Lung (tissue), 12 donors: ENCODE data around the gene CDKN2B-AS1. TPM values are rescaled to one million over a fixed set of nuclear protein-coding genes. Genes with fewer than 3 reads are reported as not detected.

Source experiments
- ATAC-seq: fragments of 200-7000 bp; cut with Tn5 transposase; one replicate; pipeline ENCODE4 v1.9.1; 2020; ENCODE audit warnings: moderate number of reproducible peaks; ENCODE audit not compliant: insufficient read depth, low FRiP score
- DNase-seq, 3 donors: peaks; one replicate each; pipeline ENCODE4 v3.0.0-alpha.2; 2013 to 2017
- H3K27ac ChIP-seq, 2 donors: one replicate each; pipeline ENCODE4 v1.5.1; 2013; ENCODE audit warnings: mild to moderate bottlenecking in 2 of 2, moderate library complexity in 2 of 2, control low read depth in 1 of 2, inconsistent platforms in 1 of 2, low read depth in 1 of 2, low read length in 1 of 2
- H3K27me3 ChIP-seq, 3 donors: one replicate each; pipeline ENCODE4 v1.5.1; 2013; ENCODE audit warnings: low read length in 2 of 3; ENCODE audit not compliant: control insufficient read depth in 3 of 3, insufficient read depth in 3 of 3
- H3K36me3 ChIP-seq, 4 donors: one replicate each; pipeline ENCODE4 v1.5.1; 2013; ENCODE audit warnings: low read length in 4 of 4, mild to moderate bottlenecking in 1 of 4, moderate library complexity in 1 of 4; ENCODE audit not compliant: control insufficient read depth in 4 of 4, insufficient read depth in 4 of 4
- H3K4me1 ChIP-seq, 5 donors: one replicate each; pipeline ENCODE4 v1.5.1; 2013; ENCODE audit warnings: low read length in 5 of 5, mild to moderate bottlenecking in 2 of 5, moderate library complexity in 1 of 5; ENCODE audit not compliant: control insufficient read depth in 5 of 5, insufficient read depth in 5 of 5
- H3K4me3 ChIP-seq: one replicate; pipeline ENCODE4 v1.5.1; 2013; ENCODE audit warnings: mild to moderate bottlenecking, control low read depth, moderate library complexity
- H3K9ac ChIP-seq, 2 donors: one replicate each; pipeline ENCODE4 v1.5.1; 2013; ENCODE audit warnings: low read length in 2 of 2, control low read depth in 1 of 2; ENCODE audit not compliant: insufficient read depth in 1 of 2
- H3K9me3 ChIP-seq, 4 donors: one replicate each; pipeline ENCODE4 v1.5.1; 2013; ENCODE audit warnings: low read length in 3 of 4, mild to moderate bottlenecking in 1 of 4, moderate library complexity in 1 of 4; ENCODE audit not compliant: control insufficient read depth in 4 of 4, insufficient read depth in 3 of 4
- WGBS, 2 donors: extraction: QIAGEN DNeasy Blood & Tissue Kit; methylation state at CpG; one replicate each; pipeline ENCODE4 v1.1.7; 2013; 5-methylcytosine and 5-hydroxymethylcytosine counted together
- polyA plus RNA-seq, 2 donors: library from polyadenylated mRNA; stranded (reverse); fragments of 200-250 nt; gene quantifications; one replicate each; pipeline ENCODE4 v1.2.1, GENCODE V29; 2013
- total RNA-seq, 2 donors: library from RNA; depleted of rRNA in 1 of 2; stranded (reverse); fragments of >200 nt in 1 of 2; gene quantifications; one replicate each; pipeline ENCODE4 v1.2.1, GENCODE V29; 2014 to 2021
- TF ChIP-seq, protein P1 (sequence below): IDR thresholded peaks from 2 replicates; pipeline ENCODE4 v1.5.1; 2012; ENCODE audit warnings: mild to moderate bottlenecking; ENCODE audit errors: control extremely low read depth, extremely low read depth
- donor health status: control.
- donor health status: control.
- donor health status: Bipolar disorder and iron deficiency.
- donor health status: healthy.
- donor health status: DM: yes; HTN: yes; CAD: no.

CDKN2B-AS1 gene
- total and polyA plus RNA-seq, 4 donors: 0.32 to 1.2 (median 0.59) TPM

DNA sequence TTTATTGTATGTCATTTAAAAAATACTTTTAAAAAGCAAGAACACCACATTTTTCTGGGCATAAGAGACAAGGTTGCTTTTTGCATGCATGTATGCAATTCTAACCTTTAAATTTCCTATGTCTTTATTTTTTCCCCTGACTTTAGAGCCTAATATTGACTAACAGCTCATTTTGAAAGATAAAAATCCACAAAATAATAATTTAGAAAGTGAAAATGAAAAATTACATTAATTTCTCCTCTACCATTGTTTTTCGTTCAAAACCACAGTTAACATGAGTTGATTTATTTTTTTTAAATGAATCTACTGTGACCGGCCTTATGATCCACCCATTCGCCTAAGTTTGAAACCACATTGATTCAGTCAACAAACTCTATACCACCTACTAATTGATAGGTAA is 152.0 kb downstream of the CDKN2B-AS1 start:
- WGBS, 2 donors: 88 to 92% methylated on average over 3 of the region's 3 CpGs
- no peaks in the 10 kb centered on the region for H3K4me1 ChIP-seq
- H3K36me3 ChIP-seq: no peaks in the 10 kb centered on the region
- no peak overlapping the region for H3K9ac ChIP-seq
- no peaks in the 10 kb centered on the region for H3K27me3 ChIP-seq
- TF ChIP-seq, protein P1, sequence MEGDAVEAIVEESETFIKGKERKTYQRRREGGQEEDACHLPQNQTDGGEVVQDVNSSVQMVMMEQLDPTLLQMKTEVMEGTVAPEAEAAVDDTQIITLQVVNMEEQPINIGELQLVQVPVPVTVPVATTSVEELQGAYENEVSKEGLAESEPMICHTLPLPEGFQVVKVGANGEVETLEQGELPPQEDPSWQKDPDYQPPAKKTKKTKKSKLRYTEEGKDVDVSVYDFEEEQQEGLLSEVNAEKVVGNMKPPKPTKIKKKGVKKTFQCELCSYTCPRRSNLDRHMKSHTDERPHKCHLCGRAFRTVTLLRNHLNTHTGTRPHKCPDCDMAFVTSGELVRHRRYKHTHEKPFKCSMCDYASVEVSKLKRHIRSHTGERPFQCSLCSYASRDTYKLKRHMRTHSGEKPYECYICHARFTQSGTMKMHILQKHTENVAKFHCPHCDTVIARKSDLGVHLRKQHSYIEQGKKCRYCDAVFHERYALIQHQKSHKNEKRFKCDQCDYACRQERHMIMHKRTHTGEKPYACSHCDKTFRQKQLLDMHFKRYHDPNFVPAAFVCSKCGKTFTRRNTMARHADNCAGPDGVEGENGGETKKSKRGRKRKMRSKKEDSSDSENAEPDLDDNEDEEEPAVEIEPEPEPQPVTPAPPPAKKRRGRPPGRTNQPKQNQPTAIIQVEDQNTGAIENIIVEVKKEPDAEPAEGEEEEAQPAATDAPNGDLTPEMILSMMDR: no peak
- no peak overlapping the region for H3K27ac ChIP-seq
- DNase-seq (no peak), ATAC-seq (no peak)
- H3K4me3 ChIP-seq: no peak overlapping the region
- H3K9me3 ChIP-seq: no peaks in the 10 kb centered on the region

DNA sequence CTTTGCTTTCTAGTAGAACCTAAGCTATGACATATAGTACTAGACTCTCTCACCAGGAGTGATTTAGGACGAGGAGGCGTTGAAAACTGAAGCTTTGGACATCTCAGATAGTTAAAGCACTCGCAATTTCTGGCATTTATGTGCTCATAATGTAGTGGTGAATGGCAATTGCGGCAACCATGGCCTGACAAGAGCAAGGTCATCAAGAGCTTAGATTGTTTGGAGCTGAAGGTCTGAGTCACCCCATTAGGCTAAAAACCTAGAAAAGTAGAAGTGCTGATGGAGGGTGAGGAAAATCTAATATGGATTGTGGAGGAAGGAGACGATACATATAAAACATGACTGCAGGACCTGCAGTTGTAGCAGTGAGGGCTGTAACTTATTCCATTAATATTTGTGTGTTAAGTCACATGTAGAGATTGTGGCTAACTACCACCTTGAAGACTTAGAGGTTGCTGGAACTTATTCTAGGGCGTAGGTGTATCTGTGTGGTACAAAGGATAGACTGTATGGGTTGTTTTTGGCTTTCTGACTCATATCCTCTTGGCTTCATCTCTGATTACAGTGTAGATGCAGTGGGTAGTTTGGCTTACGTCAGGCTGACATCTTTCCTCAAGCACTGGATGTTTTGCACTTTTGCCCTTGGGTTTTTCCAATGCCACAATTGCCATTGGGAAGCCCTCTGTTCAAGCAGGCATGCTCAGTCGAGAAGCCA is 153.4 kb downstream of the CDKN2B-AS1 start:
- Histone ChIP-seq H3K36me3 (no peaks in the 10 kb centered on the region), H3K4me1 (no peaks in the 10 kb centered on the region), H3K9me3 (no peaks in the 10 kb centered on the region), H3K4me3 (no peak overlapping the region), H3K27me3 (no peaks in the 10 kb centered on the region), H3K27ac (no peak overlapping the region), H3K9ac (no peak overlapping the region)
- WGBS, 2 donors: 81 to 88% methylated on average over 8 of the region's 8 CpGs
- DNase-seq: no peak
- no peak for ATAC-seq
- TF ChIP-seq, protein P1: no peak

DNA sequence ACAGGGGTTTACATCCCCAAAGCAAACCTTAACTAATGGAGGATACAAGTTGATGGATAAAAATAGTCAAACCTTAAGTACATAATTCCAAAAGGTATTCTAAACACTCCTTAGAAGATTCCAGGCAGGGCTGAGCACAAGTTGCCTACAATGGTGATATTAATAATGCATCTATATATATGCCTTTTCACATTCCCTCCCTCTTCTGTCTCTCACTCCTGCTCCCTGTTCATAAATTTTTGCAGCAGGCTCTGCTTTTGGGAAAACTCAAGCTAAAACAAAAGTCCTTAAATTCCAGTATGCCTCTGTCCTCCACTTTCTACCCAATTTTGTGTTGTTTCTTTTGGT is 153.9 kb downstream of the CDKN2B-AS1 start:
- Histone ChIP-seq H3K36me3 (no peaks in the 10 kb centered on the region), H3K4me3 (no peak overlapping the region), H3K9ac (no peak overlapping the region), H3K27me3 (no peaks in the 10 kb centered on the region), H3K4me1 (no peaks in the 10 kb centered on the region), H3K9me3 (no peaks in the 10 kb centered on the region), H3K27ac (no peak overlapping the region)
- ATAC-seq (no peak), DNase-seq (no peak)
- TF ChIP-seq, protein P1: no peak
